HG03442 (cell line): ENCODE results near the gene KIRREL3.

Experiments
- ATAC-seq: cut with Tn5 transposase; IDR thresholded peaks from one replicate; pipeline ENCODE4 v1.9.1; 2021; ENCODE audit warnings: mild to moderate bottlenecking, moderate library complexity; ENCODE audit not compliant: unreplicated experiment

Gene KIRREL3

GRCh38 chr11:126591966-126592489 is 408.5 kb downstream of the KIRREL3 start:
- ATAC-seq = no peak

- no peak for ATAC-seq
These were observed 411.1 kb downstream of the KIRREL3 start for GRCh38 chr11:126589492-126589803.

GRCh38 chr11:126588630-126589491 is 411.7 kb downstream of the KIRREL3 start:
- ATAC-seq = no peak

GRCh38 chr11:126587541-126587940 is 413.0 kb downstream of the KIRREL3 start:
- ATAC-seq = no peak

GRCh38 chr11:126585774-126586491 is 414.6 kb downstream of the KIRREL3 start:
- ATAC-seq = no peak

- no peak for ATAC-seq
These were observed 415.2 kb downstream of the KIRREL3 start for GRCh38 chr11:126585388-126585773.

- ATAC-seq = no peak
These were observed 416.8 kb downstream of the KIRREL3 start for GRCh38 chr11:126583594-126584427.

- ATAC-seq = no peak
These were observed 417.5 kb downstream of the KIRREL3 start for GRCh38 chr11:126583101-126583500.

GRCh38 chr11:126581871-126582648 is 418.5 kb downstream of the KIRREL3 start:
- ATAC-seq = no peak

GRCh38 chr11:126578426-126578825 is 422.1 kb downstream of the KIRREL3 start:
- no peak for ATAC-seq

- no peak for ATAC-seq
These were observed 422.5 kb downstream of the KIRREL3 start for GRCh38 chr11:126578021-126578420.

GRCh38 chr11:126575849-126576248 is 424.7 kb downstream of the KIRREL3 start:
- no peak for ATAC-seq

GRCh38 chr11:126573325-126573978 is 427.1 kb downstream of the KIRREL3 start:
- ATAC-seq = no peak

GRCh38 chr11:126570489-126570888 is 430.1 kb downstream of the KIRREL3 start:
- ATAC-seq = no peak

- no peak for ATAC-seq
These were observed 433.2 kb downstream of the KIRREL3 start for GRCh38 chr11:126567419-126567818.

GRCh38 chr11:126564566-126564965 is 436.0 kb downstream of the KIRREL3 start:
- ATAC-seq = no peak

- no peak for ATAC-seq
These were observed 439.2 kb downstream of the KIRREL3 start for GRCh38 chr11:126561327-126561893.

GRCh38 chr11:126560221-126560620 is 440.3 kb downstream of the KIRREL3 start:
- ATAC-seq = no peak
